K562 (cell line): ENCODE data around the gene PTP4A2. TPM values are rescaled to one million over a fixed set of nuclear protein-coding genes. Genes with fewer than 3 reads are reported as not detected.

ENCODE experiments used
- ARID4B ChIP-seq: sonication (generic); formaldehyde crosslinking; IDR thresholded peaks from 2 replicates; pipeline ENCODE4 v1.8.0; 2022; ENCODE audit warnings: mild to moderate bottlenecking, missing genetic modification reagents
- DEAF1 ChIP-seq: fragments of 450-650 bp; formaldehyde crosslinking; IDR thresholded peaks from 2 replicates; pipeline ENCODE4 v1.4.0; 2020; ENCODE audit warnings: mild to moderate bottlenecking, moderate library complexity
- MEF2A ChIP-seq: IDR thresholded peaks from 2 replicates; pipeline ENCODE4 v1.6.1; 2011; ENCODE audit warnings: low read depth, mild to moderate bottlenecking, low read length, moderate library complexity; ENCODE audit not compliant: control insufficient read depth
- PCBP1 ChIP-seq: fragments of 200-400 bp; formaldehyde crosslinking; IDR thresholded peaks from 2 replicates; pipeline ENCODE4 v1.6.1; 2018; ENCODE audit warnings: mild to moderate bottlenecking, low read depth, low read length; ENCODE audit not compliant: poor library complexity, severe bottlenecking
- PHF21A ChIP-seq: fragments of 450-650 bp; IDR thresholded peaks from 2 replicates; pipeline ENCODE4 v1.6.1; 2017; ENCODE audit warnings: low read depth, borderline replicate concordance
- RAD21 ChIP-seq, 2 experiments: fragments of 250-450 bp in 1 of 2; fragments of 450-650 bp in 1 of 2; sonication (Bioruptor Pico) in 1 of 2; formaldehyde crosslinking in 1 of 2; IDR thresholded peaks in 1 of 2; conservative IDR thresholded peaks in 1 of 2; 2 replicates each; pipeline versions ENCODE4 v1.4.0 to v1.8.0; 2020 to 2022; ENCODE audit warnings: mild to moderate bottlenecking in 2 of 2, moderate library complexity in 1 of 2
- RBFOX2 ChIP-seq: fragments of 200-400 bp; formaldehyde crosslinking; IDR thresholded peaks from 2 replicates; pipeline ENCODE4 v1.6.1; 2017; ENCODE audit warnings: low read depth, mild to moderate bottlenecking, low read length, moderate library complexity
- REST ChIP-seq, 2 experiments: fragments of 450-650 bp; formaldehyde crosslinking in 1 of 2; IDR thresholded peaks; 2 replicates each; pipeline versions ENCODE4 v1.4.0 to v1.6.1; 2014 to 2020; ENCODE audit warnings: mild to moderate bottlenecking in 2 of 2, borderline replicate concordance in 1 of 2, low read depth in 1 of 2
- SMARCA5 ChIP-seq: fragments of 450-650 bp; IDR thresholded peaks from 2 replicates; pipeline ENCODE4 v1.6.1; 2016
- U2AF2 ChIP-seq: fragments of 200-400 bp; formaldehyde crosslinking; optimal IDR thresholded peaks from 2 replicates; pipeline ENCODE3; 2017; ENCODE audit warnings: low read depth, mild to moderate bottlenecking, low read length
- ZNF695 ChIP-seq: fragments of 450-650 bp; formaldehyde crosslinking; IDR thresholded peaks from 2 replicates; pipeline ENCODE4 v1.4.0; 2020; ENCODE audit warnings: mild to moderate bottlenecking, moderate library complexity
- polyA plus RNA-seq, 8 experiments: library from polyadenylated mRNA; depleted of rRNA in 4 of 8; stranded (reverse) in 5 of 8; unstranded in 3 of 8; fragments of >200 nt; fragmentation: Nextera tagmentation in 2 of 8; fragmentation: Illumina TruSeq in 1 of 8; extraction: Ambion mirVana in 2 of 8; extraction: Trizol in 1 of 8; gene quantifications; 2 replicates each; pipeline versions ENCODE4 v1.2.1 to v1.2.3, GENCODE V29; 2011 to 2014; ENCODE audit warnings: inconsistent platforms in 1 of 8, missing spikeins in 1 of 8
- total RNA-seq, 7 experiments: library from RNA; depleted of rRNA in 6 of 7; stranded (reverse); fragments of >200 nt in 6 of 7; fragmentation: Illumina TruSeq in 2 of 7; extraction: Trizol in 2 of 7; gene quantifications; 2 replicates each; pipeline versions ENCODE4 v1.2.1 to v1.2.3, GENCODE V29; 2011 to 2021; ENCODE audit warnings: low replicate concordance in 1 of 7

The PTP4A2 gene
- total and polyA plus RNA-seq, 9 of the 15 experiments (the other 6 are each of a cell fraction or from before 2014, with no cell fraction given): 197 to 870 (median 480) TPM

GRCh38 chr1:31944205-31945089 lies 6.3 kb upstream of the PTP4A2 start (continued):
- no peak for TF ChIP-seq REST (IDR thresholded peaks at IDR 0.05; ENCODE audit: borderline replicate concordance)
- no peak for TF ChIP-seq REST (CRISPR knock-in tag; IDR thresholded peaks at IDR 0.05; ENCODE audit: low read depth)
- peak; percentile 100 for TF ChIP-seq RBFOX2
- TF ChIP-seq U2AF2: no peak
- TF ChIP-seq SMARCA5: no peak
- no peak for TF ChIP-seq ZNF695
- TF ChIP-seq MEF2A: no peak; the same call in 1 of the 2 replicates
- TF ChIP-seq RAD21 (CRISPR knock-in tag; conservative IDR thresholded peaks at IDR 0.05 in 1 of 2, IDR thresholded peaks at IDR 0.05 in 1 of 2): peak; percentile 28 to 46; a peak in 3 of 4 replicates
- peak; percentile 71 for TF ChIP-seq PCBP1
- TF ChIP-seq DEAF1 (CRISPR knock-in tag): no peak
- TF ChIP-seq PHF21A: peak; percentile 70; the same call in 1 of the 2 replicates
- TF ChIP-seq ARID4B (CRISPR knock-in tag): peak; percentile 97
